Testis (tissue), 3 donors: Measurements from ENCODE around the gene CAMTA1. TPM values are rescaled to one million over a fixed set of nuclear protein-coding genes. Genes with fewer than 3 reads are reported as not detected.
"Not testable (repeated sequence)": the region's sequence is repeated elsewhere in the genome, so short reads cannot be mapped to it uniquely, and the experiment has no call there.

Experiments
- DNase-seq: peaks from one replicate; pipeline ENCODE4 v3.0.0-alpha.2; 2019
- H3K27ac ChIP-seq, 2 donors: fragments of 200-600 bp; sonication (generic); one replicate each; pipeline ENCODE4 v1.5.1; 2019
- H3K27me3 ChIP-seq: fragments of 200-600 bp; sonication (generic); one replicate; pipeline ENCODE4 v1.5.1; 2019
- H3K36me3 ChIP-seq: fragments of 200-600 bp; sonication (generic); one replicate; pipeline ENCODE4 v1.5.1; 2017; ENCODE audit warnings: low read depth; ENCODE audit errors: missing control alignments
- H3K4me1 ChIP-seq: fragments of 200-600 bp; sonication (generic); one replicate; pipeline ENCODE4 v1.5.1; 2019
- H3K4me3 ChIP-seq, 2 donors: fragments of 200-600 bp; sonication (generic); one replicate each; pipeline ENCODE4 v1.5.1; 2017 to 2019
- H3K9me3 ChIP-seq: fragments of 200-600 bp; sonication (generic); one replicate; pipeline ENCODE4 v1.5.1; 2017
- CTCF ChIP-seq, 3 experiments: fragments of 450-650 bp in 2 of 3; fragments of 200-600 bp in 1 of 3; sonication (generic) in 1 of 3; IDR thresholded peaks; one replicate each; pipeline ENCODE4 v1.5.1; 2016 to 2019; ENCODE audit warnings: antibody characterized with exemption in 3 of 3, mild to moderate bottlenecking in 2 of 3, moderate library complexity in 1 of 3
- POLR2A ChIP-seq: fragments of 450-650 bp; IDR thresholded peaks from one replicate; pipeline ENCODE4 v1.6.1; 2017; ENCODE audit warnings: antibody characterized with exemption, mild to moderate bottlenecking, moderate library complexity
- WGBS, 2 donors: methylation state at CpG; one replicate each; pipeline ENCODE4 v1.1.5; 2018; 5-methylcytosine and 5-hydroxymethylcytosine counted together
- intact Hi-C: fragments of 100-400 bp; cut with DNase I; formaldehyde crosslinking; loops from one replicate; pipeline ENCODE4 v1.15.1; 2023; ENCODE audit warnings: low total_unique reads
- polyA plus RNA-seq: library from polyadenylated mRNA; stranded (reverse); fragments of 350-450 nt; fragmentation: Illumina TruSeq; extraction: RNeasy Lipid Tissue Mini Kit (QIAGEN cat#74804); gene quantifications from one replicate; pipeline ENCODE4 v1.2.3, GENCODE V29; 2014; ENCODE audit warnings: low read depth, low replicate concordance; ENCODE audit not compliant: insufficient read depth
- total RNA-seq, 2 donors: library from RNA; depleted of rRNA; stranded (reverse); fragments of >200 nt; gene quantifications; one replicate each; pipeline ENCODE4 v1.2.3, GENCODE V29; 2016

CAMTA1 gene
- total and polyA plus RNA-seq, 3 donors from 2014 or later, result 116 to 158 (median 119) TPM

- TF ChIP-seq POLR2A (no peak), CTCF (IDR thresholded peaks at IDR 0.05) (no peak)
- 88 to 91% methylated on average over 3 of the region's 3 CpGs for WGBS, 2 donors
- Histone ChIP-seq H3K27me3 (no peaks in the 10 kb centered on the region), H3K9me3 (no peaks in the 10 kb centered on the region), H3K27ac (no peak overlapping the region), H3K4me1 (no peaks in the 10 kb centered on the region), H3K4me3 (no peak overlapping the region), H3K36me3 (no peaks in the 10 kb centered on the region)
- intact Hi-C loops, result no loop called here
- DNase-seq, result peak; percentile 13
These were observed 595.5 kb downstream of the CAMTA1 start for GRCh38 chr1:7380712-7381111.

- intact Hi-C loops, result not testable (repeated sequence)
These were observed 596.5 kb downstream of the CAMTA1 start for GRCh38 chr1:7381729-7382128.

GRCh38 chr1:7382971-7383370 lies 597.7 kb downstream of the CAMTA1 start:
- DNase-seq, result peak; percentile 2
- intact Hi-C loops, result no loop called here
- H3K27me3 ChIP-seq, result no peaks in the 10 kb centered on the region
- no peaks in the 10 kb centered on the region for H3K9me3 ChIP-seq
- no peaks in the 10 kb centered on the region for H3K36me3 ChIP-seq
- H3K27ac ChIP-seq, result no peak overlapping the region
- peaks cover 18% of the 10 kb centered on the region for H3K4me1 ChIP-seq
- 82% methylated on average over 6 of the region's 6 CpGs for WGBS, 2 donors
- no peak for TF ChIP-seq CTCF (IDR thresholded peaks at IDR 0.05)
- no peak for TF ChIP-seq POLR2A
- H3K4me3 ChIP-seq, result no peak overlapping the region

More at GRCh38 chr1:7381729-7382128, 596.5 kb downstream of the CAMTA1 start:
- H3K27me3 ChIP-seq, H3K36me3 ChIP-seq, H3K9me3 ChIP-seq, H3K4me1 ChIP-seq, H3K4me3 ChIP-seq, DNase-seq, H3K27ac ChIP-seq: not testable (repeated sequence)
- 59 to 83% methylated on average over 1 to 3 of the region's 3 CpGs for WGBS, 2 donors

- no peak overlapping the region for H3K4me3 ChIP-seq
- no peak overlapping the region for H3K27ac ChIP-seq
- WGBS, 2 donors, result 91 to 94% methylated on average over 13 of the region's 13 CpGs
- H3K4me1 ChIP-seq, result peaks cover 27% of the 10 kb centered on the region
- H3K27me3 ChIP-seq, result no peaks in the 10 kb centered on the region
- H3K9me3 ChIP-seq, result no peaks in the 10 kb centered on the region
- TF ChIP-seq POLR2A, result no peak
- no peak for TF ChIP-seq CTCF (IDR thresholded peaks at IDR 0.05)
- intact Hi-C loops, result no loop called here
- DNase-seq, result peak; percentile 7
- no peaks in the 10 kb centered on the region for H3K36me3 ChIP-seq
These were observed 598.6 kb downstream of the CAMTA1 start for GRCh38 chr1:7383671-7384520.

DNA sequence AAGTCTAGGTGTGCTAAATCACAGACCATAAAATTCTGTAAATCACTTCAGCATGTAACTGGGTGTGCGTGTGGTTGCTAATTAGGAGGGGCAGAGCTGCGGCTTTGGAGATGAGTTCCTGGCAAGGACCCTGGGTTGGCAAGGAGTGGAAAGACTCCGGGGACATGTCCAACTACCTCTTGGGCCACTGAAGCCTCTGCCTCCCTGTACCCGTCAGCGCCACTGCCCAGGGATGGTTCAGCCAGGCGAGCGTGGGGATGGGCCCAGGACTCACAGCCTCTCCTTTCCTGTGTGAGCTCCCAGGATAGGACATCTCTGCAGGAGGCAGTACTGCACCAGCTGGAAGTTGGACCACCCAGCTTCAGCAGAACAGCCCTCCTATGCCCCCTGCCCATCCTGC lies 599.4 kb downstream of the CAMTA1 start:
- WGBS, 2 donors, result 77 to 79% methylated on average over 7 of the region's 7 CpGs
- TF ChIP-seq CTCF (IDR thresholded peaks at IDR 0.05), result no peak
- TF ChIP-seq POLR2A, result no peak
- Histone ChIP-seq H3K9me3 (no peaks in the 10 kb centered on the region), H3K4me1 (peaks cover 34% of the 10 kb centered on the region), H3K27ac (no peak overlapping the region), H3K36me3 (no peaks in the 10 kb centered on the region), H3K4me3 (no peak overlapping the region), H3K27me3 (no peaks in the 10 kb centered on the region)
- intact Hi-C loops, result no loop called here
- DNase-seq, result no peak
